ENCODE results near the gene TEAD1.

DNA sequence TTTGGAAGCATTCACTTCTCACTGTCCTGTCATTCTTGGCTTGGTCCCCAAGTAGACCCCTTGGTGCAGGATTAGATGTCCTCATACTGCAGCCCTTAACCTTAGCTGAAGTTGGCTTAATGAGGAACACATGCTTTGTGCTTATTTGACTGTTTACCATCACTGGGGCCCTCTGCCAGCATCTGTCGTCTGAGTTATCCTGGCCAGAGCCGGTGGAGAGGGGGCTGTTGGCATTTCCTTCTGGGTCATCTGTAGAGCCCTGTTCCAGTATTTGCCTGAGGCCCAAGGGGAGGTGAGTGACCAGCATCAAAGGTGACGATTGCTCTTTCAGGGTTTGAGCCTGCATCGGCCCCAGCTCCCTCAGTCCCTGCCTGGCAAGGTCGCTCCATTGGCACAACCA lies 208.4 kb downstream of the TEAD1 start:
- TF ChIP-seq, protein P1, sequence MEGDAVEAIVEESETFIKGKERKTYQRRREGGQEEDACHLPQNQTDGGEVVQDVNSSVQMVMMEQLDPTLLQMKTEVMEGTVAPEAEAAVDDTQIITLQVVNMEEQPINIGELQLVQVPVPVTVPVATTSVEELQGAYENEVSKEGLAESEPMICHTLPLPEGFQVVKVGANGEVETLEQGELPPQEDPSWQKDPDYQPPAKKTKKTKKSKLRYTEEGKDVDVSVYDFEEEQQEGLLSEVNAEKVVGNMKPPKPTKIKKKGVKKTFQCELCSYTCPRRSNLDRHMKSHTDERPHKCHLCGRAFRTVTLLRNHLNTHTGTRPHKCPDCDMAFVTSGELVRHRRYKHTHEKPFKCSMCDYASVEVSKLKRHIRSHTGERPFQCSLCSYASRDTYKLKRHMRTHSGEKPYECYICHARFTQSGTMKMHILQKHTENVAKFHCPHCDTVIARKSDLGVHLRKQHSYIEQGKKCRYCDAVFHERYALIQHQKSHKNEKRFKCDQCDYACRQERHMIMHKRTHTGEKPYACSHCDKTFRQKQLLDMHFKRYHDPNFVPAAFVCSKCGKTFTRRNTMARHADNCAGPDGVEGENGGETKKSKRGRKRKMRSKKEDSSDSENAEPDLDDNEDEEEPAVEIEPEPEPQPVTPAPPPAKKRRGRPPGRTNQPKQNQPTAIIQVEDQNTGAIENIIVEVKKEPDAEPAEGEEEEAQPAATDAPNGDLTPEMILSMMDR (optimal IDR thresholded peaks at IDR 0.05 in 1 of 3, IDR thresholded peaks at IDR 0.05 in 1 of 3, conservative IDR thresholded peaks at IDR 0.05 in 1 of 3; ENCODE audit: extremely low read depth in 1 of 3, insufficient read depth in 2 of 3, low read length in 3 of 3): no peak
- no peak for TF ChIP-seq EZH2 (IDR thresholded peaks at IDR 0.05; ENCODE audit: low read length)
